Stomach (tissue), 4 donors: ENCODE results near the gene PCLO.

Experiments
- POLR2A ChIP-seq, 4 donors: fragments of 450-650 bp; IDR thresholded peaks; one replicate each; pipeline ENCODE4 v1.6.1; 2016; ENCODE audit warnings: antibody characterized with exemption in 4 of 4, control low read depth in 2 of 4, mild to moderate bottlenecking in 1 of 4, moderate library complexity in 1 of 4
- POLR2AphosphoS5 ChIP-seq, 3 donors: sonication (generic); formaldehyde crosslinking; IDR thresholded peaks; one replicate each; pipeline ENCODE4 v1.6.1; 2016; ENCODE audit warnings: antibody characterized with exemption in 3 of 3

- TF ChIP-seq POLR2A (IDR thresholded peaks at IDR 0.05), result no peak
- no peak for TF ChIP-seq POLR2AphosphoS5 (IDR thresholded peaks at IDR 0.05)
Observed at GRCh38 chr7:82803411-82803810, 359.3 kb downstream of the PCLO start.
